H4 (cell line): ENCODE results near the gene TMEM86B. TPM values are rescaled to one million over a fixed set of nuclear protein-coding genes. Genes with fewer than 3 reads are reported as not detected.
"Not testable (repeated sequence)": the region's sequence is repeated elsewhere in the genome, so short reads cannot be mapped to it uniquely, and the experiment has no call there.

Experiments used
- DNase-seq: peaks from one replicate; pipeline ENCODE4 v3.0.0-alpha.2; 2015; ENCODE audit warnings: low spot score
- total RNA-seq: library from RNA; depleted of rRNA; stranded (reverse); fragments of >200 nt; shearing (Covaris generic); gene quantifications from 2 replicates; pipeline ENCODE4 v1.2.3, GENCODE V29; 2014

The TMEM86B gene
- total RNA-seq, 1 experiment from 2014 or later, result 0.81 TPM

- DNase-seq, result no peak
These were observed 13.4 kb upstream of the TMEM86B start for GRCh38 chr19:55241935-55242464.

- no peak for DNase-seq
These were observed 12.8 kb upstream of the TMEM86B start for GRCh38 chr19:55241143-55241934.

GRCh38 chr19:55240713-55241020 is 12.1 kb upstream of the TMEM86B start:
- no peak for DNase-seq

- DNase-seq, result no peak
These were observed 10.4 kb upstream of the TMEM86B start for GRCh38 chr19:55239004-55239403.

- DNase-seq, result no peak
These were observed 9.5 kb upstream of the TMEM86B start for GRCh38 chr19:55238030-55238429.

GRCh38 chr19:55232986-55233385 is 4.4 kb upstream of the TMEM86B start:
- no peak for DNase-seq

- DNase-seq, result no peak
These were observed 3.7 kb upstream of the TMEM86B start for GRCh38 chr19:55232286-55232602.

GRCh38 chr19:55231391-55232285 is 3.1 kb upstream of the TMEM86B start:
- DNase-seq, result no peak

- no peak for DNase-seq
These were observed 2.2 kb upstream of the TMEM86B start for GRCh38 chr19:55230780-55231179.

- no peak for DNase-seq
These were observed 1.8 kb upstream of the TMEM86B start for GRCh38 chr19:55230329-55230728.

GRCh38 chr19:55229789-55230182 is 1.2 kb upstream of the TMEM86B start:
- no peak for DNase-seq

GRCh38 chr19:55229145-55229788 is 704 bp upstream of the TMEM86B start:
- DNase-seq, result no peak

GRCh38 chr19:55228015-55228391 is 560 bp downstream of the TMEM86B start:
- DNase-seq, result no peak

- no peak for DNase-seq
These were observed 1.1 kb downstream of the TMEM86B start for GRCh38 chr19:55227241-55228014.

- no peak for DNase-seq
These were observed 1.8 kb downstream of the TMEM86B start for GRCh38 chr19:55226788-55227187.

- no peak for DNase-seq
These were observed 2.3 kb downstream of the TMEM86B start for GRCh38 chr19:55226273-55226672.

- DNase-seq, result no peak
These were observed 3.1 kb downstream of the TMEM86B start for GRCh38 chr19:55225415-55225958.

GRCh38 chr19:55224679-55225414 is 3.7 kb downstream of the TMEM86B start:
- DNase-seq, result not testable (repeated sequence)

- DNase-seq, result no peak
These were observed 4.4 kb downstream of the TMEM86B start for GRCh38 chr19:55224038-55224665.
